B cell (primary cell): ENCODE data around the gene PDE4A. TPM values are rescaled to one million over a fixed set of nuclear protein-coding genes. Genes with fewer than 3 reads are reported as not detected.
A peak's percentile ranks its signal among the peaks of the same experiment; 100 is the strongest.

Experiments
- ATAC-seq: fragments of 200-7000 bp; cut with Tn5 transposase; one replicate; pipeline ENCODE4 v1.10.0; 2021; ENCODE audit warnings: low read depth, mild to moderate bottlenecking, moderate number of reproducible peaks, moderate library complexity
- CTCF ChIA-PET: fragments of 350-600 bp; sonication (Branson Sonifier 250); formaldehyde crosslinking; loops from one replicate; lab custom pipeline; 2021; ENCODE audit warnings: antibody characterized with exemption, inconsistent platforms; lab: Charles Lee
- POLR2A ChIA-PET: fragments of 350-600 bp; sonication (Branson Sonifier 250); formaldehyde crosslinking; loops from one replicate; lab custom pipeline; 2021; ENCODE audit warnings: antibody characterized with exemption; lab: Charles Lee
- DNase-seq: peaks from one replicate; pipeline ENCODE4 v3.0.0; 2013
- H2AFZ ChIP-seq: 2 replicates; pipeline ENCODE4 v1.6.1; 2012; ENCODE audit warnings: mild to moderate bottlenecking, low read depth, low read length; ENCODE audit not compliant: insufficient read depth, poor library complexity, severe bottlenecking
- H3K27ac ChIP-seq, 2 donors: 1 replicate in 1 of 2; 2 replicates in 1 of 2; pipeline ENCODE4 v1.5.1; 2012 to 2013; ENCODE audit warnings: low read length in 2 of 2, mild to moderate bottlenecking in 2 of 2, moderate library complexity in 1 of 2
- H3K27me3 ChIP-seq, 4 experiments: fragments of 200-600 bp in 1 of 4; sonication (generic) in 1 of 4; replicated peaks in 1 of 4; 1 replicate in 2 of 4; 2 replicates in 2 of 4; pipeline versions ENCODE4 v1.6.1 to v1.7.0; 2013 to 2016; ENCODE audit warnings: low read length in 3 of 4, mild to moderate bottlenecking in 2 of 4, mixed read lengths in 1 of 4, moderate library complexity in 1 of 4; ENCODE audit not compliant: insufficient read depth in 4 of 4, control insufficient read depth in 3 of 4; ENCODE audit errors: control extremely low read depth in 1 of 4
- H3K36me3 ChIP-seq, 2 experiments: replicated peaks in 1 of 2; 1 replicate in 1 of 2; 2 replicates in 1 of 2; pipeline versions ENCODE4 v1.6.1 to v1.7.1; 2013; ENCODE audit warnings: low read length in 1 of 2; ENCODE audit not compliant: insufficient read depth in 2 of 2, control insufficient read depth in 1 of 2; ENCODE audit errors: control extremely low read depth in 1 of 2, extremely low read depth in 1 of 2
- H3K4me1 ChIP-seq, 2 donors: fragments of 200-600 bp in 1 of 2; sonication (generic) in 1 of 2; 1 replicate in 1 of 2; 2 replicates in 1 of 2; pipeline versions ENCODE4 v1.5.1 to v1.6.1; 2013 to 2017; ENCODE audit warnings: low read length in 2 of 2; ENCODE audit not compliant: control insufficient read depth in 2 of 2, insufficient read depth in 2 of 2
- H3K4me2 ChIP-seq: replicated peaks from 2 replicates; pipeline ENCODE3; 2012; ENCODE audit warnings: mild to moderate bottlenecking, low read depth, low read length; ENCODE audit not compliant: poor library complexity, severe bottlenecking
- H3K4me3 ChIP-seq, 5 experiments: fragments of 200-600 bp in 1 of 5; sonication (generic) in 1 of 5; 1 replicate in 3 of 5; 2 replicates in 2 of 5; pipeline versions ENCODE4 v1.5.1 to v1.7.0; 2011 to 2016; ENCODE audit warnings: low read length in 4 of 5, mild to moderate bottlenecking in 4 of 5, low read depth in 2 of 5, control low read depth in 1 of 5, moderate library complexity in 1 of 5; ENCODE audit not compliant: insufficient read depth in 1 of 5; ENCODE audit errors: control extremely low read depth in 1 of 5, extremely low read depth in 1 of 5
- H3K79me2 ChIP-seq: fragments of 200-600 bp; sonication (generic); one replicate; pipeline ENCODE4 v1.6.0; 2016; ENCODE audit warnings: low read length; ENCODE audit not compliant: control insufficient read depth, insufficient read depth
- H3K9ac ChIP-seq: fragments of 200-600 bp; sonication (generic); 2 replicates; pipeline ENCODE4 v1.6.1; 2017; ENCODE audit warnings: mild to moderate bottlenecking, low read length, moderate library complexity
- H3K9me3 ChIP-seq, 3 donors: one replicate each; pipeline versions ENCODE4 v1.6.1 to v1.7.1; 2013; ENCODE audit warnings: low read length in 2 of 3; ENCODE audit not compliant: control insufficient read depth in 2 of 3, insufficient read depth in 1 of 3; ENCODE audit errors: control extremely low read depth in 1 of 3
- H4K20me1 ChIP-seq: 2 replicates; pipeline ENCODE4 v1.6.0; 2012; ENCODE audit warnings: mild to moderate bottlenecking, low read length; ENCODE audit not compliant: insufficient read depth, control insufficient read depth, poor library complexity, severe bottlenecking
- H3K27ac Mint-ChIP-seq: one replicate; pipeline ENCODE4 v1.8.0; 2021; ENCODE audit warnings: mixed read lengths
- H3K27me3 Mint-ChIP-seq: one replicate; pipeline ENCODE4 v1.8.0; 2021; ENCODE audit warnings: mixed read lengths
- H3K4me1 Mint-ChIP-seq: one replicate; pipeline ENCODE4 v1.8.0; 2021; ENCODE audit warnings: mixed read lengths
- H3K4me3 Mint-ChIP-seq: one replicate; pipeline ENCODE4 v1.8.0; 2021; ENCODE audit warnings: mixed read lengths
- H3K9me3 Mint-ChIP-seq: one replicate; pipeline ENCODE4 v1.8.0; 2022; ENCODE audit warnings: mixed read lengths; ENCODE audit not compliant: insufficient read depth
- CTCF ChIP-seq: fragments of 200-600 bp; IDR thresholded peaks from one replicate; pipeline ENCODE4 v1.8.0; 2022; ENCODE audit warnings: antibody characterized with exemption, mild to moderate bottlenecking
- EZH2 ChIP-seq: IDR thresholded peaks from 2 replicates; pipeline ENCODE4 v1.6.1; 2012; ENCODE audit warnings: borderline replicate concordance, low read depth, mild to moderate bottlenecking, moderate library complexity, low read length; ENCODE audit not compliant: insufficient read depth, poor library complexity, severe bottlenecking
- WGBS: methylation state at CpG from one replicate; pipeline ENCODE4 v1.1.5; 2013; ENCODE audit warnings: missing lambda C conversion rate; ENCODE audit not compliant: insufficient coverage; 5-methylcytosine and 5-hydroxymethylcytosine counted together
- intact Hi-C: fragments of 100-400 bp; cut with micrococcal nuclease; formaldehyde crosslinking; loops from one replicate; pipeline ENCODE4 v1.10.0; 2022
- polyA minus RNA-seq: library from RNA; depleted of rRNA, polyadenylated mRNA; stranded (reverse); fragments of >200 nt; gene quantifications from 2 replicates; pipeline ENCODE4 v1.2.3, GENCODE V29; 2012
- polyA plus RNA-seq: library from polyadenylated mRNA; depleted of rRNA; stranded (reverse); fragments of >200 nt; gene quantifications from 2 replicates; pipeline ENCODE4 v1.2.3, GENCODE V29; 2012
- total RNA-seq, 2 donors: library from RNA; stranded (reverse); fragments of 120-200 nt in 1 of 2; gene quantifications; 1 replicate in 1 of 2; 2 replicates in 1 of 2; pipeline versions ENCODE4 v1.2.3 to v1.2.4, GENCODE V29; 2013 to 2022

PDE4A gene
- total RNA-seq (10.8 and 10.9 TPM in 2 replicates), polyA plus RNA-seq (0.95 and 1.5 TPM in 2 replicates), polyA minus RNA-seq (1.0 and 2.9 TPM in 2 replicates)
- 0.21 TPM for total RNA-seq (2013)

DNA sequence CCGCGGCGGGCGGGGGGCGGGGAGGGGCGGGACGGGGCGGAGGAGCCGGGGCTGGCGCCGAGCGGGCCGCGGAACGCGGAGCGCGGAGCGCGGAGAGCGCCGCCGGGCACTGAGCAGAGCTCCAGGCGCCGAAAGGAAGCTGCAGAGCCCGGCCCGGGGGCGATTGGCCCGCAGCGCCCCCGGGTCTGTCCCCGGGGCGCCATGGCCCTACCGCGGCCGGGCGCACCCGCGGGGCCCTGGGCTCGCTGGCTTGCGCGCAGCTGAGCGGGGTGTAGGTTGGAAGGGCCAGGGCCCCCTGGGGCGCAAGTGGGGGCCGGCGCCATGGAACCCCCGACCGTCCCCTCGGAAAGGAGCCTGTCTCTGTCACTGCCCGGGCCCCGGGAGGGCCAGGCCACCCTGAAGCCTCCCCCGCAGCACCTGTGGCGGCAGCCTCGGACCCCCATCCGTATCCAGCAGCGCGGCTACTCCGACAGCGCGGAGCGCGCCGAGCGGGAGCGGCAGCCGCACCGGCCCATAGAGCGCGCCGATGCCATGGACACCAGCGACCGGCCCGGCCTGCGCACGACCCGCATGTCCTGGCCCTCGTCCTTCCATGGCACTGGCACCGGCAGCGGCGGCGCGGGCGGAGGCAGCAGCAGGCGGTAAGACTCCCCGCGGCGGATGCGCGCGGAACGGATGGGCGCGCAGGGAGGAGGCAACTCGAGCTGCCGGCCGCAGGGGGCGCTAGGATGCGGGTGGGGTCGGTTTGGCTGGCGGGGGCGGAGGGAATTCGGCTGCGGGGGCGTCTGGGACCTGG, at the start of gene PDE4A:
PDE4A (plus strand) TSS at position 95 of the 796 bp plus-strand sequence; CDS start at position 322, 227 bp downstream.
- Mint-ChIP-seq H3K27ac (peak within 1 kb of the TSS; percentile 78), H3K4me3 (peak within 1 kb of the TSS; percentile 81), H3K9me3 (no peaks in the 10 kb centered on the region), H3K27me3 (peaks cover 43% of the 10 kb centered on the region), H3K4me1 (peaks cover 75% of the 10 kb centered on the region)
- intact Hi-C loops = no loop called here
- ChIA-PET CTCF (interaction anchor here (0.8 to 18.8 kb wide), 5 partner anchors 9 to 151 kb away, joined by 4 to 282 read pairs (median 14); partner anchors contain the start of gene CDC37), POLR2A (interaction anchor here (1.1 kb wide), 1 partner anchor 9 kb away, joined by 3 read pairs; no protein-coding TSS in a partner anchor)
- peak within 1 kb of the TSS; percentile 79 for H3K4me2 ChIP-seq
- H2AFZ ChIP-seq = no peak within 1 kb of the TSS
- H3K4me1 ChIP-seq = peaks cover 85 to 89% of the 10 kb centered on the region in 2 donors
- ATAC-seq (no peak), DNase-seq (peak; percentile 81)
- H3K4me3 ChIP-seq = peak within 1 kb of the TSS in 3 of 5 experiments; percentile 29 to 55 (median 29)
- no peaks in the 10 kb centered on the region for H3K36me3 ChIP-seq
- peaks cover 0 to 76% (median 41%) of the 10 kb centered on the region in 4 experiments for H3K27me3 ChIP-seq
- H3K27ac ChIP-seq = no peak within 1 kb of the TSS
- H4K20me1 ChIP-seq = no peaks in the 10 kb centered on the region
- peak; percentile 88 for TF ChIP-seq EZH2
- TF ChIP-seq CTCF = peak; percentile 73
- peak within 1 kb of the TSS; percentile 62 for H3K9ac ChIP-seq
- no peaks in the 10 kb centered on the region for H3K79me2 ChIP-seq
- H3K9me3 ChIP-seq = peaks cover 0 to 30% (median 0%) of the 10 kb centered on the region in 3 donors
- 2% methylated on average over 101 of the region's 104 CpGs for WGBS
